DND-41 (cell line): ENCODE data around the gene IGSF6.
"Not testable (repeated sequence)": the region's sequence is repeated elsewhere in the genome, so short reads cannot be mapped to it uniquely, and the experiment has no call there.

Source experiments
- ATAC-seq: fragments of 200-7000 bp; cut with Tn5 transposase; 3 replicates; pipeline ENCODE4 v1.9.1; 2021; ENCODE audit warnings: low read depth; ENCODE audit not compliant: insufficient read depth
- DNase-seq: peaks from one replicate; pipeline ENCODE4 v3.0.0-alpha.2; 2020
- H2AFZ ChIP-seq: 2 replicates; pipeline ENCODE4 v1.6.0; 2012; ENCODE audit warnings: low read depth, low read length
- H3K27ac ChIP-seq: 2 replicates; pipeline ENCODE4 v1.5.1; 2012; ENCODE audit warnings: low read length, inconsistent platforms
- H3K27me3 ChIP-seq: fragments of 200-600 bp; sonication (generic); 2 replicates; pipeline ENCODE4 v1.6.0; 2012; ENCODE audit warnings: low read length, mild to moderate bottlenecking, inconsistent platforms; ENCODE audit not compliant: insufficient read depth, poor library complexity
- H3K36me3 ChIP-seq: 2 replicates; pipeline ENCODE4 v1.5.1; 2012; ENCODE audit warnings: low read length, inconsistent platforms; ENCODE audit not compliant: insufficient read depth
- H3K4me1 ChIP-seq: 2 replicates; pipeline ENCODE4 v1.5.1; 2012; ENCODE audit warnings: mild to moderate bottlenecking, low read length; ENCODE audit not compliant: insufficient read depth
- H3K4me2 ChIP-seq: 2 replicates; pipeline ENCODE4 v1.6.0; 2012; ENCODE audit warnings: mild to moderate bottlenecking, moderate library complexity, low read length, inconsistent platforms; ENCODE audit not compliant: insufficient read depth
- H3K4me3 ChIP-seq, 2 experiments: fragments of 200-600 bp in 1 of 2; shearing (Covaris generic) in 1 of 2; 2 replicates each; pipeline ENCODE4 v1.5.1; 2012 to 2016; ENCODE audit warnings: inconsistent platforms in 2 of 2, low read length in 2 of 2, mild to moderate bottlenecking in 2 of 2, low read depth in 1 of 2, moderate library complexity in 1 of 2
- H3K79me2 ChIP-seq: 2 replicates; pipeline ENCODE4 v1.6.0; 2012; ENCODE audit warnings: low read length, inconsistent platforms; ENCODE audit not compliant: insufficient read depth
- H3K9ac ChIP-seq: 2 replicates; pipeline ENCODE4 v1.6.0; 2012; ENCODE audit warnings: low read depth, mild to moderate bottlenecking, inconsistent platforms, low read length, moderate library complexity
- H3K9me3 ChIP-seq: 2 replicates; pipeline ENCODE4 v1.5.1; 2012; ENCODE audit warnings: low read length, moderate library complexity, mild to moderate bottlenecking, inconsistent platforms; ENCODE audit not compliant: insufficient read depth, severe bottlenecking
- H4K20me1 ChIP-seq: 2 replicates; pipeline ENCODE4 v1.6.0; 2012; ENCODE audit warnings: low read length; ENCODE audit not compliant: insufficient read depth
- CTCF ChIP-seq: IDR thresholded peaks from 2 replicates; pipeline ENCODE4 v1.5.1; 2012; ENCODE audit warnings: borderline replicate concordance, low read length, moderate library complexity, mild to moderate bottlenecking; ENCODE audit not compliant: poor library complexity, severe bottlenecking; ENCODE audit errors: extremely low read depth
- EZH2 ChIP-seq: IDR thresholded peaks from 3 replicates; pipeline ENCODE4 v1.6.1; 2012; ENCODE audit warnings: borderline replicate concordance, low read depth, mild to moderate bottlenecking, moderate library complexity, low read length, inconsistent platforms; ENCODE audit not compliant: severe bottlenecking

Gene IGSF6

DNA sequence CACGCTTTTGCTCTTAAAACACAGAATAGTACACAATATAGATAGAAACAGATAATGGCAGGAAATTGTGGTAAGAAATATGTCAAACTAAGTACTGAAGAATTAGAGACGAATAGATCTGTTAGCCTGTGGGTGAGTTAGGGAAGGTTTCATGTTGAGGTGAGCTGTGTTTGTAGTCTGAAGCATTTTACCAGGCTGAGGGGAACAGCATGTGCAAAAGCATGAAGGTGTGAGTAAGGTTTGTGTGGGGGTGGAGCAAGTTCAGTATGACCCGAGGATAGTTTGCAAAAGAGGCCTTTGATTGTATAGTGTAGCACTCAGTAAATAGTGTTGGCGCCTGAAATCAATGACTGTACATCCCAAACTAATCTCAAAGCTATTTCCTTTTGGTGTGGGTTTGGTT is 13.8 kb downstream of the IGSF6 start:
- H3K79me2 ChIP-seq: peaks cover 15% of the 10 kb centered on the region; the same call in 1 of the 2 replicates
- H3K27ac ChIP-seq: no peak overlapping the region
- peaks cover 13% of the 10 kb centered on the region for H3K36me3 ChIP-seq
- H3K4me2 ChIP-seq: no peak overlapping the region
- H3K4me1 ChIP-seq: no peaks in the 10 kb centered on the region; the same call in 1 of the 2 replicates
- DNase-seq: no peak
- H2AFZ ChIP-seq: no peak overlapping the region
- no peaks in the 10 kb centered on the region; the same call in 1 of the 2 replicates for H4K20me1 ChIP-seq
- H3K9me3 ChIP-seq: no peaks in the 10 kb centered on the region
- 0 out of 3 replicates have a peak, but pooled peaks have one; percentile 27 for ATAC-seq
- H3K27me3 ChIP-seq: no peaks in the 10 kb centered on the region
- TF ChIP-seq EZH2: no peak
- no peak for TF ChIP-seq CTCF
- H3K4me3 ChIP-seq: no peak overlapping the region
- H3K9ac ChIP-seq: no peak overlapping the region

DNA sequence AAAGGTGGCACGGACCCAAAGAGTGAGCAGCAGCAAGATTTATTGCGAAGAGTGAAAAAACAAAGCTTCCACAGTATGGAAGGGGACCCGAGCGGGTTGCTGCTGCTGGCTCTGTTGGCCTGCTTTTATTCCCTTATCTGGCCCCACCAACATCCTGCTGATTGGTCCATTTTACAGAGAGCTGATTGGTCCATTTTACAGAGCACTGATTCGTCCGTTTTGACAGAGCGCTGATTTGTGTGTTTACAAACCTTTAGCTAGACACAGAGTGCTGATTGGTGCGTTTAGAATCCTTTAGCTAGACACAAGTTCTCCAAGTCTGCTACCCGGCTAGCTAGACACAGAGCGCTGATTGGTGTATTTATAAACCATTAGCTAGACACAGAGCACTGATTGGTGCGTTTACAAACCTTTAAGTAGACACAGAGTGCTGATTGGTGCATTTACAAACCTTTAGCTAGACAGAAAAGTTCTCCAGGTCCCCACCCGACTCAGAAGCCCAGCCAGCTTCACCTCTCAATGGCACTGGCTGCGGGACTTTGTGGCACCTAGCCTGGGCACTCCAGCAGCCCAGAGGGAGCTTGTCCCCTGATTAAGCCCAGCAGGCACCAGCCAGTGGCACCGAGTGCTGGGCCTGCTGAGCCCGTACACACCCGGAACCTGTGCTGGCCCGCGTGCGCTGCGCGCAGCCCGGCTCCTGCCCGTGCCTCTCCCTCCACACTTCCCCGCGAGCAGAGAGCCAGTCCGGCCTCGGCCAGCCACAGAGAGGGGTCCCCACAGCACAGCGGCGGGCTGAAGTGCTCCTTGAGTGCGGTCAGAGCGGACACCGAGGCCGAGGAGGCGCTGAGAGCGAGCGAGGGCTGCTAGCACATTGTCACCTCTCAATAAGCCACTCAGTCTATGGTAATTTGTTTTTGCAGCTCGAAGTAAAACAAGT is 15.1 kb downstream of the IGSF6 start:
- Histone ChIP-seq H2AFZ (no peak overlapping the region), H3K4me2 (no peak overlapping the region), H3K79me2 (peaks cover 15% of the 10 kb centered on the region; the same call in 1 of the 2 replicates), H3K9ac (no peak overlapping the region), H3K4me3 (no peak overlapping the region), H3K27me3 (no peaks in the 10 kb centered on the region), H3K27ac (no peak overlapping the region), H3K9me3 (no peaks in the 10 kb centered on the region), H3K4me1 (no peaks in the 10 kb centered on the region), H3K36me3 (peaks cover 14% of the 10 kb centered on the region), H4K20me1 (no peaks in the 10 kb centered on the region; the same call in 1 of the 2 replicates)
- no peak for ATAC-seq
- TF ChIP-seq CTCF (no peak), EZH2 (no peak)
- DNase-seq: no peak

GRCh38 chr16:21635694-21636093 is 16.7 kb downstream of the IGSF6 start:
- H3K27ac ChIP-seq, H3K4me2 ChIP-seq, H3K4me3 ChIP-seq, ATAC-seq, H3K27me3 ChIP-seq, H3K4me1 ChIP-seq, H3K79me2 ChIP-seq, DNase-seq, H3K9me3 ChIP-seq, H2AFZ ChIP-seq, H3K9ac ChIP-seq, H4K20me1 ChIP-seq: not testable (repeated sequence)
- peaks cover 16% of the 10 kb centered on the region for H3K36me3 ChIP-seq

GRCh38 chr16:21634216-21634615 is 18.2 kb downstream of the IGSF6 start:
- Histone ChIP-seq H3K9ac (no peak overlapping the region), H3K4me1 (no peaks in the 10 kb centered on the region), H4K20me1 (no peaks in the 10 kb centered on the region; the same call in 1 of the 2 replicates), H3K27ac (no peak overlapping the region), H3K4me3 (no peak overlapping the region), H3K36me3 (peaks cover 27% of the 10 kb centered on the region), H2AFZ (no peak overlapping the region), H3K27me3 (no peaks in the 10 kb centered on the region), H3K9me3 (no peaks in the 10 kb centered on the region), H3K79me2 (no peaks in the 10 kb centered on the region), H3K4me2 (no peak overlapping the region)
- DNase-seq (no peak), ATAC-seq (no peak)
- TF ChIP-seq CTCF (no peak), EZH2 (no peak)

GRCh38 chr16:21631951-21632575 is 20.3 kb downstream of the IGSF6 start:
- H3K27me3 ChIP-seq, H4K20me1 ChIP-seq, H3K79me2 ChIP-seq, H3K9me3 ChIP-seq, H3K4me1 ChIP-seq, H3K4me3 ChIP-seq, H3K4me2 ChIP-seq, DNase-seq, H3K27ac ChIP-seq, H3K9ac ChIP-seq, H2AFZ ChIP-seq, ATAC-seq: not testable (repeated sequence)
- H3K36me3 ChIP-seq: peaks cover 39% of the 10 kb centered on the region
